ENCODE data around the gene MORF4L2.
A peak's percentile ranks its signal among the peaks of the same experiment; 100 is the strongest.
"Not testable (repeated sequence)": the region's sequence is repeated elsewhere in the genome, so short reads cannot be mapped to it uniquely, and the experiment has no call there.

The MORF4L2 gene

DNA sequence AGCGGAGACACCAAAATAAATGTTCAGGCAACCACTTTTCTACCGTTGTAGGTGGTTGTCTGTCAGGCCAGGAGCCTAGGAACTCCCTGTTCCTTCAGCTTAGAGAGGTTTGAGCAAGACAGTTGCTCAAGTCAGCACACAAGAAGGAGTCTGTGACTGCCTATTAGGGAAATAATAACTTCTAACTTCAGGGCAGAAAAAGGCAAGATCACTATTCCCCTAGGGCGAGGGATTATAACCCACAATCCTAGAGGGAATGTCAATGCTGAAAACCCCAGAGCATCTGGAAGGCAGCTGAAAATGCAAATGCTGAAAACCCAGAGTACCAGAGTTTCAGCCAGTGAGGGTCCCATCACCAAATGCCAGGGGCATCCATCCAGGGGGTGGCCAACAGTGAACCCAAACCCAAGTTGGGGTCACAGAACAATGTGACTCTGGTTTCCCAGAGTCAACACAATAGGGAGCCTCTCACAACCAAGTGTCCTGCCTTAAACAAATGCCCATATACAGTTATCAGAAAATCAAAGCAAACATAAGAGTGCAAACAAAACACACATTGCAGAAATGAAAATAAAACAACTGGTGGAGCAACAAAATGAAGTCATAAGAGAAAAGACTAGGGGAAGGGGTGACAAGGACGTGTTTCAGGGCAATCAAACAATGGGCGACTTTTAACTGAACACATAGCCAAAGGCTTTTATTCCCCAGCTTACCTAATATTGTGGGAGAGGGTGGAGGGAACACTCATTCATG, 27.6 kb downstream of the MORF4L2 start:
- no peak overlapping the region for H3K4me3 ChIP-seq (ENCODE audit: low read length)
- no peak for TF ChIP-seq ZNF274 (IDR thresholded peaks at IDR 0.05; ENCODE audit: low read depth, low read length)

DNA sequence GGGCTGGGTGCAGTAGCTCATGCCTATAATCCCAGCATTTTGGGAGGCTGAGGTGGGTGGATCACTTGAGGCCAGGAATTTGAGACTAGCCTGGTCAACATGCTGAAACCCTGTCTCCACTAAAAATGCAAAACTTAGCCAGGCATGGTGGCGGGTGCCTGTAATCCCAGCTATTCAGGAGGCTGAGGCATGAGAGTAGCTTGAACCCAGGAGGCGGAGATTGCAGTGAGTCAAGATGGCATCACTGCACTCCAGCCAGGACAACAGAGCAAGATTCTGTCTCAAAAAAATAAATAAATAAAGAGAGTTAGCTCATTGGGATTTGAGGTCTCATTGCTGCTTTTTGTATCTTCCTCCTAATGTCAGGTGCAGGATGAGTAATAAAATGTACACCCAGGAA, 29.4 kb downstream of the MORF4L2 start:
- not testable (repeated sequence) for H3K4me3 ChIP-seq (ENCODE audit: low read length)

DNA sequence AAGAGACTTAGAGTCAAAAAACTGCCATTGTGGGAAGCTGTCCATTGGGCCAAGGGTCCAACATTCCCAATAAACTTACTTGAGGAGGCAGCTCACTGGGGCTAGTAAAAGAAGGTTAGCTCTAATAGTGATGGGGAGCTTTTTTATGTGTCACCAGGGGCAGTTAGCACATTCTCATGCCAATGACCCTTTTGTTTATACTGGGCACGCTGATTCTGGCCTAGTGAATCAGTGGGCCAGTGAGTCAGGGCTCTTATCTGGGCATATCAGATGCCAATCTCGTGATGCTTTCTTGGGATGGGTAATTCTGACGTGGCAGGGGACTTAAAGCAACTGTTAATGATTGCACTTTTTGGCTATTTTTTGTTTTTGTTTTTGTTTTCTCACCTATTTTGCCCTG, 29.9 kb downstream of the MORF4L2 start:
- no peak for TF ChIP-seq ZNF274 (IDR thresholded peaks at IDR 0.05; ENCODE audit: low read depth, low read length)
- no peak overlapping the region for H3K4me3 ChIP-seq (ENCODE audit: low read length)

DNA sequence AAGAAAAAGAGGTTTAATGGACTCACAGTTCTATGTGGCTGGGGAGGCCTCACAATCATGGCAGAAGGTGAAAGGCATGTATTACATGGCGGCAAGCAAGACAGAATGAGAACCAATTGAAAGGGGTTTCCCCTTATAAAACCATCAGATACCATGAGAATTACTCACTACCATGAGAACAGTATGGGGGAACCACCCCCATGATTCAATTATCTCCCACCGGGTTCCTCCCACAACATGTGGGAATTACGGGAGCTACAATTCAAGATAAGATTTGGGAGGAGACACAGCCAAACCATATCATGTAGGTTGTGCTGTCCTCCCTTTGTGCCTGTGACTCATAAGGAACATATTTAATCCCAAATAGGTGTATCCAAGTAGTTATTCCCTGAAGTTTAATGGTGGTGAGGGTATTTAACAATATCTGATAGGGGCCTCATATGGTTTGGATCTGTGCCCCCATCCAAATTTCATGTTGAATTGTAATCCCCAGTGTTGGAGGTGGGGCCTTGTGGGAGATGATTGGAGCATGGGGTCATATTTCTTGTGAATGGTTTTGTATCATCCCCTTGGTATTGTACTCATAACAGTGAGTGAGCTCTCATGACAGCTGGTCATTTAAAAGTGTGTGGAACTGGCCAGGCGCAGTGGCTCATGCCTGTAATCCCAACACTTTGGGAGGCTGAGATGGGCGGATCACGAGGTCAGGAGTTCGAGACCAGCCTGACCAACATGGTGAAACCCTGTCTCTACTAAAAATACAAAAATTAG, 31.1 kb downstream of the MORF4L2 start:
- H3K4me3 ChIP-seq (ENCODE audit: low read length) = not testable (repeated sequence)

DNA sequence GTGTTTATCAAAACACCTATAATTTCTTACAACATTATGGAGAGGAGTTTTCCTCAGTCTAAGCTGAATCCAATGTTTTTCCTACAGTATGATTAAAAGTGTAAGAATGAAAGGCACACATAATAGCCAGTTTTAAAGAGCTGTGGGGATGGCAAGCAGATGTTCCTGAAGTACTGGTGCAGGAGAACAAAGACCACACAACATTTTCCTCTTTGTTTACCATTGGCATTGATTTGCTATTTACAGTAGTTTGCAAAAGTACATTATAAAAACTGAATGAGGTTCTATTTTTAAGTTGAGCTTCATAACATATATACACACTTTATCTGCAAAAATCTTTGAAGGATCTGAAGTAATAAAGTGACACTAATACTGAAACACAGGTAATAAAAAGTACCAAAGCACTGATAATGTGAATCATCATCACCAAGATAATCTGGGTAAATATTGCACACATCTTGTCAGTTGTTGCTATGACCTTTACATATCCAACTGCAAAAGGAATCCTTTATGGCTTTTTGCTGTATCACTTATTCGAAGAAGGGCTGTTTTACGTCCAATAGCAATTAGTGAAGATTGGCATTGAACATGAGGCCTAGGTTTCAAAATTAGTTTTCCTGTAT, 35.2 kb downstream of the MORF4L2 start:
- TF ChIP-seq ZNF274 (IDR thresholded peaks at IDR 0.05; ENCODE audit: low read depth, low read length) = no peak
- no peak overlapping the region for H3K4me3 ChIP-seq (ENCODE audit: low read length)

DNA sequence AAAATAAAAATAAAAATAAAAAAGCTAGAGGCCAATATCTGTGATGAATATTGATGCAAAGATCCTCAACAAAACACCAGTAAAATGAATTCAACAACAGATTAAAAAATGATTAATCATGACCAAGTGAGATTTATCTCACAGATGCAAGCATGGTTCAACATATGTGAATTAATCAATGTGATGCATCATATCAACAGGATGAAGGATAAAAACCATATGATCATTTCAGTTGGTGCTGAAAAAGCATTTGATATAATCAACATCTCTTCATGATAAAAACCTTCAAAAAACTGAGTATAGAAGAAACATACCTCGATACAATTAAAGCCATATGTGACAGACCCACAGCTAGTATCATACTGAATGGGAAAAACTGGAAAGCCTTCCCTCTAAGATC, 38.9 kb downstream of the MORF4L2 start:
- TF ChIP-seq ZNF274 (IDR thresholded peaks at IDR 0.05; ENCODE audit: low read depth, low read length) = no peak
- no peak overlapping the region for H3K4me3 ChIP-seq (ENCODE audit: low read length)

DNA sequence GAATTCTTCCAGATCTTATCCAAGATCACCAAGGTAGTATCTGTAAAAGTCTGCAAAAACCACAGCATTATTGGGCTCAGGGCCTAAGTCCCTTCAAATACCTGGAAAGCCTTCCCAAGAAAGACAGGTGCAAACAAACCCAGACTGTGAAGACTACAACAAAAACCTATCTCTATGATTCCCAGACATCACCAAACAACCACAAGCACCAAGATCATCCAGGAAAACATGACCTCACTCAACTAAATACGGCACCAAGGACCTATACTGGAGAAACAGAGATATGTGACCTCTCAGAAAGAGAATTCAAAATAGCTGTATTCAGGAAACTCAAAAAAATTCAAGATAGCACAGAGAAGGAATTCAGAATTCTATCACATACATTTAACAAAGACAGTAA, 42.4 kb downstream of the MORF4L2 start:
- TF ChIP-seq ZNF274 (IDR thresholded peaks at IDR 0.05; ENCODE audit: low read depth, low read length) = no peak
- H3K4me3 ChIP-seq (ENCODE audit: low read length) = no peak overlapping the region

DNA sequence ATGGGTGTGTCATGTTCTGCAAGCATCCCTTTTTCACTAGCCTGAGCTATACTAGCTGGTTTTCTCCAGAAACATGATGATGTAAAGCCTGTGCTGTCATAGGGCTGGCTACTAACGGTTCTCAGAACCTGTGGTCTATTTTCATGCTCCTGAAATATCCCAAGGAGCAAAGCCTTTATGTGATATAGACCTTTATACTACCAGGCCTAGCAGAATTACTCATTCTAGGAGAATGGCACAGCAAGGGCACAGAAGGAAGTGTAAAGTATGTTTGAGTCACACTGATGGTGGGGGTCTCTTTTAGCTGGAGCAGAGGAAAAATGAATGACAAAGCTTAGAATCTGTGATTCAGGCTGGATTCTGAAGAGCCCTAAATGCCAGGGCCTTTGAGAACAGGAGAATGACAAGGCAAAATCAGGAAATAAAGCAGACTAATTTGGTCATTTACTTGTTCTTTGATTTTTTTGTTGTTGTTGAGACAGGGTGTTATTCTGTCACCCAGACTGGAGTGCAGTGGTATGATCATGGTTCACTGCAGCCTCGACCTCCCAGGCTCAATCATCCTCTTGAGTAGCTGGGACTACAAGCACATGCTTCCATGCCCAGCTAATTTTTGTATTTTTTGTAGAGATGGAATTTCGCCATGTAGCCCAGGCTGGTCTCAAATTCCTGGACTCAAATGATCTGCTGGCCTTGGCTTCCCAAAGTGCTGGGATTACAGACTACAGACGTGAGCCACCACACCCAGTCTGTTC, 45.9 kb downstream of the MORF4L2 start:
- no peak for TF ChIP-seq ZNF274 (IDR thresholded peaks at IDR 0.05; ENCODE audit: low read depth, low read length)
- no peak overlapping the region for H3K4me3 ChIP-seq (ENCODE audit: low read length)

DNA sequence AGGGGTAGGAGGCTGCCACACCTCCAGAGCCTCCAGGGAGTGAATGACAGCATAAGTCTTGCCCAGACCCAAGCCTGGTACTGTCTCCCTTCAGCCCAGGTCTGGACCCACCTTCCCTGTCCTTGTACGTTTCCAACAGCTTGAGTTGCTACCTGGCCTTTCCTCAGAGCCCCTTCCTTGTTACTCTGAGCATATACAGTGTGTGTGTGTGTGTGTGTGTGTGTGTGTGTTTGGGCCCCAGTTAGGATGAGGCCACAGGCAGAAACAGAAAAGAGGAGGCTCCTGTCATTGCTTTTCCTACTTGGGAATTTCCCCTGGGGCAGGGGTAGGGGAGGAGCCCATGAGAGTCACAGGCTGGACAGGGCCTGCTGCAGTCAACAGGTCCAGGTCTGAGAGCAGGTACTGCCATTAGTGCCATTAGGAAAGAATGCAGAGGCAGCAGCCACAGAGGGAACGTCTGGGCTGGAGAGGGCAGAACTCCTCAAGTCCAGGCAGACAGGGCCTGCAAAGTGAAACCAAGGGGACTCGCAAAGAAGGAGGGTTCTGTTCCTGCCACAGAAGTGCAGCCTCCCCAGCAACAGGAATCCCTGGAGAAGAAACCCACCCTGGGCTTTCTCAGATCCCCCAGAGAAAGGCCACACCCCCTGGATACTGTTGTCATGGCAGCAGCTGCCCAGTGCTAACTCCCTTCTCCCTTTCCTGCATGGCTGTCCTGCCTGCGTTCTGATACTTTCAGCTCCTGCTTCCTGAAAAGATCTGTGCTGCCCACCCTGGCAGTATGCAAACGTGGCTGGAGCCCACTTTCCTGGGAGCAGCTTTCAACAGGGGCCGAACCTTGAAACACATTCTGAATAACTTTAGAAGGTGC, 47.8 kb downstream of the MORF4L2 start:
- H3K4me3 ChIP-seq (ENCODE audit: low read length) = not testable (repeated sequence)

DNA sequence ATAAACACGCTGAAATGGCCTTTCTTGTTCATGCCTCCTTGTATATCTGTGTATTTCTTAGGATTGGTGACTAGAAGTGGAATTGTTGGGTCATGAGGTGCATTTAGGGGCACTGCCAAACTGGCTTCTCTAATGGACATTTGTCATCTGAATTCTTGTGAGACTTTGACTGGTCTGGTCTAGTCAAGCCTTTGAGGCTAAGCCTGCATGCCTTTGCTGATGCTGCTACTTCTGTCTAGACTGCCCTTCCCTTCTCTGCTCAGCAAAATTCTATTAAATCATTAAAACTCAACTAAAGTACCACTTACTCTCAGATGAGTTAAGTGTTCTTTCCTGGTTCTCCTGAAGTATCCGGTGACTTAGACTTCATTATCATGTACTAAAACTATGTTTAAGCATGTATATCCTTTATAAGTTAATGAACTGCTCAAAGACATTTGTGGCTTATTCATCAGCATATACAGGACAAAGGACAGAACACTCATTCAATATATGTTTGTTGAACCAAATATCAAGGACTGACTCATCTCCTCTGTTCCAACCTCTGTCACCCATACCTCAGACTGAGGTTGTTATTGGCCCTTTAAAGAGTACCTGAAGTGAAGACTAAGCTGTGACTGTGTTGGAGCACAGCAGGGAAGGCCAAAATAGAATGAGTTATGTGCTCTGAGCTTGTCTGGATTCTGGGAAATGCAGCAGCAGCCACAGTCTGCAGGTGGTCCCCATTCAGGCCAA, 48.7 kb downstream of the MORF4L2 start:
- no peak for TF ChIP-seq ZNF274 (IDR thresholded peaks at IDR 0.05; ENCODE audit: low read depth, low read length)
- H3K4me3 ChIP-seq (ENCODE audit: low read length) = no peak overlapping the region

DNA sequence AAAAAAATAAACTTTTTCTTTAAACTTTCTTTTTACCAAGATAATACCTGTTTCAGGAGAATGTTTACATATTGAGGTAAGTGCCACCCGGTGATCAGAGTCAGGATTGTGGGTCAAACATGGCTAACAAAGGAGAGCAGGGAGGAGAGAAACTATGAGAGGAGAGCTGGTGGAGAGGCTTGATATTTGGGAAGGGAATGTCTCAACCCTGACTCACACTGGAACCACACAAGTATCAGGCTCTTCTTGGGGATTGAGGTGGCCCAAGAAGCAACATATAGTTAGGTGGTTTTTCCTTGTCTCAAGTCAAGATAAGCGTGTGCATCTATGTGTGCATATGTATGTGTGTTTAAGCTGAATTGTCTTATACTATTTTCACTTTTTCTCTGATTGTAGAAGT, 51.1 kb downstream of the MORF4L2 start:
- H3K4me3 ChIP-seq (ENCODE audit: low read length) = no peak overlapping the region
- no peak for TF ChIP-seq ZNF274 (IDR thresholded peaks at IDR 0.05; ENCODE audit: low read depth, low read length)

DNA sequence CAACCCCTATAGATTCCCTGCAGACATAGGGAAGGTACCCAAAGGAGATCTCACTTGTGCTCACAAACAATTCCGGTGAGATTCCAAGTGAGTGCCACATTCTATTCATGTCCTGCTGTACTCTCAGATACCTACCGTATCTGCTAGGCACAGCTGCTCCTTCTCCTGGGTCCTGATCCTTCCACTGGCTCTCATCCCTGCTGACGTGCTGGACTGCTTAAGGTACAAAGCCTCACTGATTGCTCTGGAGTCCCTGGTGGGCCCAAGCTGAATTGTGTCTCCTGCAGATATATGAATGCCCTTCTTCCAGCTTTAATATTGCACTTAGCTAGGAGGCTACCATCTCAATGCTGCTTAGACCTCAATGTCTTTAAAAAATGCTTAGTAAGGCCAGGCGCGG, 55.4 kb downstream of the MORF4L2 start:
- TF ChIP-seq ZNF274 (IDR thresholded peaks at IDR 0.05; ENCODE audit: low read depth, low read length) = no peak

DNA sequence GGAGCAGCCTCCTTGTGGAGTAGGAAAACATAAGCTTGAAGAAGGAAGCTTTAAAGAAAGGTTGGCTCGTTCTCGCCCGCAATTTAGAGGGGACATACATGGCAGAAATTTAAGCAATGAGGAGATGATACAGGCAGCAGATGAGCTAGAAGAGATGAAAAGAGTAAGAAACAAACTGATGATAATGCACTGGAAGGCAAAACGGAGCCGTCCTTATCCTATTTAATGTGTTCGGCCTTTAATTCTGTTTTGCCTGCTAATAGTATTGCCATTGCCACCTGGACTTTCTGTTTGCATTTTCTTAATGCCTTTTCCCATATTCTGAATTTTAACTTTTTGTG, 56.4 kb downstream of the MORF4L2 start:
- peak overlapping the region; percentile 79; the same call in 1 of the 2 replicates for H3K4me3 ChIP-seq (ENCODE audit: low read length)
- TF ChIP-seq ZNF274 (IDR thresholded peaks at IDR 0.05; ENCODE audit: low read depth, low read length) = no peak

More for the DNA sequence above, 55.4 kb downstream of the MORF4L2 start:
- no peak overlapping the region for H3K4me3 ChIP-seq (ENCODE audit: low read length)

Data from GM08714 (cell line).